GM23338 (cell line): ENCODE results near the gene CABLES1. TPM values are rescaled to one million over a fixed set of nuclear protein-coding genes. Genes with fewer than 3 reads are reported as not detected.

ENCODE experiments used
- ATAC-seq: fragments of 200-7000 bp; cut with Tn5 transposase; 3 replicates; pipeline ENCODE4 v1.9.1; 2020
- DNase-seq: peaks from one replicate; pipeline ENCODE4 v3.0.0-alpha.2; 2015; ENCODE audit warnings: low spot score
- H2AFZ ChIP-seq: fragments of 200-600 bp; sonication (generic); 2 replicates; pipeline ENCODE4 v1.8.0; 2016; ENCODE audit warnings: antibody characterized with exemption, mild to moderate bottlenecking, moderate library complexity
- H3F3A ChIP-seq: fragments of 200-600 bp; sonication (generic); replicated peaks from 2 replicates; pipeline ENCODE4 v1.8.0; 2017; ENCODE audit warnings: antibody characterized with exemption, mixed run types, low read depth
- H3K27ac ChIP-seq: fragments of 200-600 bp; sonication (generic); 2 replicates; pipeline ENCODE4 v1.6.1; 2016; ENCODE audit warnings: low read depth
- H3K27me3 ChIP-seq: fragments of 200-600 bp; sonication (generic); 2 replicates; pipeline ENCODE4 v1.8.0; 2016; ENCODE audit warnings: mild to moderate bottlenecking, mixed run types, moderate library complexity; ENCODE audit not compliant: insufficient read depth
- H3K36me3 ChIP-seq: fragments of 200-600 bp; sonication (generic); 2 replicates; pipeline ENCODE4 v1.8.0; 2016; ENCODE audit warnings: mild to moderate bottlenecking; ENCODE audit not compliant: insufficient read depth
- H3K4me1 ChIP-seq: fragments of 200-600 bp; sonication (generic); 2 replicates; pipeline ENCODE4 v1.8.0; 2016; ENCODE audit warnings: mild to moderate bottlenecking, moderate library complexity; ENCODE audit not compliant: insufficient read depth
- H3K4me2 ChIP-seq: fragments of 200-600 bp; sonication (generic); 2 replicates; pipeline ENCODE4 v1.7.1; 2017; ENCODE audit warnings: mixed run types
- H3K4me3 ChIP-seq: fragments of 200-600 bp; sonication (generic); 2 replicates; pipeline ENCODE4 v1.6.1; 2016; ENCODE audit warnings: mixed run types
- H3K79me2 ChIP-seq: fragments of 200-600 bp; sonication (generic); replicated peaks from 2 replicates; pipeline ENCODE4 v1.8.0; 2017; ENCODE audit warnings: mild to moderate bottlenecking; ENCODE audit not compliant: insufficient read depth
- H3K9me2 ChIP-seq: fragments of 200-600 bp; sonication (generic); 2 replicates; pipeline ENCODE4 v1.8.0; 2017; ENCODE audit not compliant: insufficient read depth
- H4K20me1 ChIP-seq: fragments of 200-600 bp; sonication (generic); replicated peaks from 2 replicates; pipeline ENCODE4 v1.8.0; 2017; ENCODE audit warnings: mild to moderate bottlenecking; ENCODE audit not compliant: insufficient read depth
- H3K27ac Mint-ChIP-seq: 2 replicates; pipeline ENCODE4 v1.8.0; 2020; ENCODE audit warnings: inconsistent platforms, mild to moderate bottlenecking, moderate library complexity, mixed read lengths
- H3K27me3 Mint-ChIP-seq: 3 replicates; pipeline ENCODE4 v1.8.0; 2022; ENCODE audit warnings: low read depth, mild to moderate bottlenecking, moderate library complexity, mixed read lengths, inconsistent platforms; ENCODE audit not compliant: insufficient read depth, poor library complexity
- H3K36me3 Mint-ChIP-seq: 3 replicates; pipeline ENCODE4 v1.8.0; 2021; ENCODE audit warnings: low read depth, mild to moderate bottlenecking, inconsistent platforms, moderate library complexity, mixed read lengths
- H3K4me1 Mint-ChIP-seq: 3 replicates; pipeline ENCODE4 v1.8.0; 2020; ENCODE audit warnings: mild to moderate bottlenecking, inconsistent platforms, mixed read lengths
- H3K4me3 Mint-ChIP-seq: 3 replicates; pipeline ENCODE4 v1.8.0; 2021; ENCODE audit warnings: moderate library complexity, mild to moderate bottlenecking, inconsistent platforms, mixed read lengths
- H3K9me3 Mint-ChIP-seq: 3 replicates; pipeline ENCODE4 v1.8.0; 2020; ENCODE audit warnings: moderate library complexity, mild to moderate bottlenecking, inconsistent platforms, mixed read lengths
- CREB1 ChIP-seq: fragments of 250-450 bp; sonication (Bioruptor Pico); IDR thresholded peaks from 2 replicates; pipeline ENCODE4 v1.5.0; 2020; ENCODE audit warnings: low read depth, mild to moderate bottlenecking, moderate library complexity
- EZH2 ChIP-seq: fragments of 200-600 bp; sonication (generic); IDR thresholded peaks from one replicate; pipeline ENCODE4 v1.8.0; 2017; ENCODE audit warnings: antibody characterized with exemption, mild to moderate bottlenecking, low read depth; ENCODE audit not compliant: unreplicated experiment
- EZH2phosphoT487 ChIP-seq: fragments of 200-600 bp; sonication (generic); IDR thresholded peaks from one replicate; pipeline ENCODE4 v1.8.1; 2018; ENCODE audit warnings: antibody characterized with exemption; ENCODE audit not compliant: unreplicated experiment
- JUNB ChIP-seq: IDR thresholded peaks from one replicate; pipeline ENCODE4 v1.6.1; 2016; ENCODE audit warnings: antibody characterized with exemption; ENCODE audit not compliant: unreplicated experiment
- POLR2AphosphoS5 ChIP-seq: IDR thresholded peaks from 2 replicates; pipeline ENCODE4 v1.6.1; 2016; ENCODE audit warnings: antibody characterized with exemption, low read depth
- STAT1 ChIP-seq: IDR thresholded peaks from one replicate; pipeline ENCODE4 v1.6.1; 2016; ENCODE audit warnings: antibody characterized with exemption; ENCODE audit not compliant: unreplicated experiment
- ZNF114 ChIP-seq: fragments of 250-450 bp; sonication (Bioruptor Pico); IDR thresholded peaks from 2 replicates; pipeline ENCODE4 v1.5.0; 2020; ENCODE audit warnings: mild to moderate bottlenecking, moderate library complexity
- ZNF331 ChIP-seq: fragments of 250-450 bp; sonication (Bioruptor Pico); IDR thresholded peaks from 2 replicates; pipeline ENCODE4 v1.5.0; 2020; ENCODE audit warnings: low read depth, mild to moderate bottlenecking, moderate library complexity
- ZNF462 ChIP-seq: fragments of 250-450 bp; sonication (Bioruptor Pico); IDR thresholded peaks from 2 replicates; pipeline ENCODE4 v1.5.0; 2020; ENCODE audit warnings: mild to moderate bottlenecking, moderate library complexity
- polyA plus RNA-seq: library from polyadenylated mRNA; unstranded; fragments of >200 nt; fragmentation: Nextera tagmentation; extraction: Ambion mirVana; gene quantifications from 2 replicates; pipeline ENCODE4 v1.2.1, GENCODE V29; 2016
- total RNA-seq: library from RNA; depleted of rRNA; stranded (reverse); fragments of >200 nt; shearing (Covaris generic); gene quantifications from 2 replicates; pipeline ENCODE4 v1.2.3, GENCODE V29; 2014
- TF ChIP-seq, protein P1 (sequence below), 2 experiments: fragments of 200-600 bp in 1 of 2; sonication (generic) in 1 of 2; conservative IDR thresholded peaks; 2 replicates each; pipeline versions ENCODE4 v1.5.1 to v1.6.1; 2016 to 2017; ENCODE audit warnings: antibody characterized with exemption in 2 of 2, low read depth in 2 of 2, mild to moderate bottlenecking in 2 of 2, moderate library complexity in 1 of 2
- TF ChIP-seq, protein P2 (sequence below): IDR thresholded peaks from 2 replicates; pipeline ENCODE4 v1.6.1; 2016; ENCODE audit warnings: antibody characterized with exemption

Gene CABLES1
- total and polyA plus RNA-seq, 2 experiments from 2014 or later, result 2.6 to 12.4 TPM

DNA sequence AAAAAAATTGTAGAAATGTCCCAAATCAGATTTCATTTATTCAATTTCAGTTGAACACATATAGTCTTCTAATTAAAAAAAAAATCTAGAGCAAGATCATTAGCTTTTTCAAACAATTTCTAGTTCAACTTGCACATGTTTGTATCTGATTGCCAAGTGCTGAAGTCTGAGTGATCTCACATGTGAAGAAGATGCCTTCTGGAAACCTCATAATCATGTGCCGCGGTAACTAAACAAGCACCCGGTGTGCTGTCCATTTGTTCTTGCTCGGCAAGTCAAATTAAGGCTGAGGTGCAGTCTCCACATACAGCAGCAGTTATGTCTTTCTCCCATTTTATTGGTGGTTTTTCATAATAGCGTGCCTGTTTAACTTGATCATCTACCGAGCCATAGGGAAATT lies 18.7 kb downstream of the CABLES1 start:
- no peak overlapping the region for H3K4me3 ChIP-seq
- no peaks in the 10 kb centered on the region for H3F3A ChIP-seq
- Mint-ChIP-seq H3K27ac (no peak overlapping the region), H3K36me3 (no peaks in the 10 kb centered on the region), H3K27me3 (peaks cover 4% of the 10 kb centered on the region), H3K9me3 (no peaks in the 10 kb centered on the region), H3K4me1 (peaks cover 34% of the 10 kb centered on the region), H3K4me3 (no peak overlapping the region)
- ATAC-seq (no peak), DNase-seq (no peak)
- H4K20me1 ChIP-seq, result no peaks in the 10 kb centered on the region; the same call in 1 of the 2 replicates
- H3K36me3 ChIP-seq, result no peaks in the 10 kb centered on the region
- H3K79me2 ChIP-seq, result peaks cover 96% of the 10 kb centered on the region
- H3K4me2 ChIP-seq, result no peak overlapping the region
- no peaks in the 10 kb centered on the region for H3K9me2 ChIP-seq
- TF ChIP-seq EZH2 (no peak), CREB1 (no peak), ZNF462 (CRISPR knock-in tag) (no peak)
- peaks cover 19% of the 10 kb centered on the region for H3K4me1 ChIP-seq
- no peak overlapping the region for H3K27ac ChIP-seq
- no peaks in the 10 kb centered on the region for H3K27me3 ChIP-seq
- H2AFZ ChIP-seq, result no peak overlapping the region

DNA sequence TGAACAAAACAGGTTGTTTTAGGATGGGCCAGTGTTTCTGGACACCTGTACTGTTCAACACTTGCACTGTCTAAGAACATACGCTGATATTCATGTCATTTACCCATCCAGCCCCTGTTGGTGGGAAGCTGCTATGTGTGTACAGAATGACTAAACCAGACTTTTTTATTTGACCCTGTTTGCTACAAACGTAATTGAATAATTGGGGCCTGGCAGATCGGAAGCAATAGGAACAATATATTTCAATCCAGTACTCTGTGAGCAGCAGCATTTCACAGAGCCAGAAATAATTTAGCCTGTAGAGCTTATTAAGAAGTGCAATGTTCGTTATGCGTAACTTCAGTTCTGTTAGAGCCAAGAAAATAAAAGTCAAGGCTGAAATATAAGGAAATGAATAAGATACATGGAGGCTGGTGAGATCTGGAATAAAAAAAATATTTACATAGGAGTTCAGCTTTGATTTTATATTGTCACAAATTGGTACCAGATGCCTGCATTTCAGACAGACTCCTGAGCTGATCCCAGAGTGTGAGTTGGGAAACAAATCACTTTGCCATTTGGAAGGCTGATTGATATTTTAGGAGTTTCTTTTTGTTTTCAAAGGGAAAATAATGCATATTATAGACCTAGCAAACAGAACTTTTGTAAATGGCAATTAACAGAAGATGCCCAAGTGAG lies 19.7 kb downstream of the CABLES1 start:
- Histone ChIP-seq H3K4me3 (no peak overlapping the region), H3K79me2 (peaks cover 96% of the 10 kb centered on the region)
- H3K27ac Mint-ChIP-seq, result no peak overlapping the region

More for the DNA sequence above, 19.7 kb downstream of the CABLES1 start:
- no peaks in the 10 kb centered on the region; the same call in 1 of the 2 replicates for H4K20me1 ChIP-seq
- no peak overlapping the region for H3K4me2 ChIP-seq
- peaks cover 19% of the 10 kb centered on the region for H3K4me1 ChIP-seq
- TF ChIP-seq STAT1 (no peak), EZH2phosphoT487 (no peak), ZNF331 (CRISPR knock-in tag) (no peak), EZH2 (no peak), POLR2AphosphoS5 (no peak), JUNB (no peak), ZNF114 (CRISPR knock-in tag) (no peak)
- TF ChIP-seq, protein P1, sequence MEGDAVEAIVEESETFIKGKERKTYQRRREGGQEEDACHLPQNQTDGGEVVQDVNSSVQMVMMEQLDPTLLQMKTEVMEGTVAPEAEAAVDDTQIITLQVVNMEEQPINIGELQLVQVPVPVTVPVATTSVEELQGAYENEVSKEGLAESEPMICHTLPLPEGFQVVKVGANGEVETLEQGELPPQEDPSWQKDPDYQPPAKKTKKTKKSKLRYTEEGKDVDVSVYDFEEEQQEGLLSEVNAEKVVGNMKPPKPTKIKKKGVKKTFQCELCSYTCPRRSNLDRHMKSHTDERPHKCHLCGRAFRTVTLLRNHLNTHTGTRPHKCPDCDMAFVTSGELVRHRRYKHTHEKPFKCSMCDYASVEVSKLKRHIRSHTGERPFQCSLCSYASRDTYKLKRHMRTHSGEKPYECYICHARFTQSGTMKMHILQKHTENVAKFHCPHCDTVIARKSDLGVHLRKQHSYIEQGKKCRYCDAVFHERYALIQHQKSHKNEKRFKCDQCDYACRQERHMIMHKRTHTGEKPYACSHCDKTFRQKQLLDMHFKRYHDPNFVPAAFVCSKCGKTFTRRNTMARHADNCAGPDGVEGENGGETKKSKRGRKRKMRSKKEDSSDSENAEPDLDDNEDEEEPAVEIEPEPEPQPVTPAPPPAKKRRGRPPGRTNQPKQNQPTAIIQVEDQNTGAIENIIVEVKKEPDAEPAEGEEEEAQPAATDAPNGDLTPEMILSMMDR (conservative IDR thresholded peaks at IDR 0.05; ENCODE audit: low read depth in 2 of 2), result no peak
- TF ChIP-seq, protein P2, sequence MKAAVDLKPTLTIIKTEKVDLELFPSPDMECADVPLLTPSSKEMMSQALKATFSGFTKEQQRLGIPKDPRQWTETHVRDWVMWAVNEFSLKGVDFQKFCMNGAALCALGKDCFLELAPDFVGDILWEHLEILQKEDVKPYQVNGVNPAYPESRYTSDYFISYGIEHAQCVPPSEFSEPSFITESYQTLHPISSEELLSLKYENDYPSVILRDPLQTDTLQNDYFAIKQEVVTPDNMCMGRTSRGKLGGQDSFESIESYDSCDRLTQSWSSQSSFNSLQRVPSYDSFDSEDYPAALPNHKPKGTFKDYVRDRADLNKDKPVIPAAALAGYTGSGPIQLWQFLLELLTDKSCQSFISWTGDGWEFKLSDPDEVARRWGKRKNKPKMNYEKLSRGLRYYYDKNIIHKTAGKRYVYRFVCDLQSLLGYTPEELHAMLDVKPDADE, result no peak
- no peak overlapping the region for H3K4me3 Mint-ChIP-seq
- 0 out of 2 replicates have a peak overlapping the region, but pooled peaks have one; percentile 14 for H3K27ac ChIP-seq
- peaks cover 1% of the 10 kb centered on the region for H3K27me3 Mint-ChIP-seq
- H3K4me1 Mint-ChIP-seq, result peaks cover 32% of the 10 kb centered on the region
- no peaks in the 10 kb centered on the region for H3K36me3 ChIP-seq
- H2AFZ ChIP-seq, result no peak overlapping the region
- no peaks in the 10 kb centered on the region for H3K36me3 Mint-ChIP-seq
- no peak for ATAC-seq
- H3K27me3 ChIP-seq, result no peaks in the 10 kb centered on the region
- no peaks in the 10 kb centered on the region for H3F3A ChIP-seq
- no peaks in the 10 kb centered on the region for H3K9me3 Mint-ChIP-seq
- no peaks in the 10 kb centered on the region for H3K9me2 ChIP-seq
- DNase-seq, result no peak
